ENCODE data around the gene RPS13.
"Not testable (repeated sequence)": the region's sequence is repeated elsewhere in the genome, so short reads cannot be mapped to it uniquely, and the experiment has no call there.

RPS13 gene

GRCh38 chr11:17036666-17037658 lies 40.5 kb downstream of the RPS13 start:
- DNase-seq (ENCODE audit: low read depth, low spot score): no peak

GRCh38 chr11:17034027-17034426 lies 43.4 kb downstream of the RPS13 start:
- not testable (repeated sequence) for DNase-seq (ENCODE audit: low read depth, low spot score)

- no peak for DNase-seq (ENCODE audit: low read depth, low spot score)
These were observed 50.9 kb downstream of the RPS13 start for GRCh38 chr11:17026487-17027082.

GRCh38 chr11:17024924-17025323 lies 52.5 kb downstream of the RPS13 start:
- DNase-seq (ENCODE audit: low read depth, low spot score): no peak

Data from iPS DF 19.7 (cell line).